Suppressor macrophage treated with lipopolysaccharide for 4 hours (primary cell): Measurements from ENCODE around the gene TMEM229B.

ENCODE experiments used
- DNase-seq: peaks from one replicate; pipeline ENCODE4 v3.0.0-alpha.2; 2020

The TMEM229B gene

DNA sequence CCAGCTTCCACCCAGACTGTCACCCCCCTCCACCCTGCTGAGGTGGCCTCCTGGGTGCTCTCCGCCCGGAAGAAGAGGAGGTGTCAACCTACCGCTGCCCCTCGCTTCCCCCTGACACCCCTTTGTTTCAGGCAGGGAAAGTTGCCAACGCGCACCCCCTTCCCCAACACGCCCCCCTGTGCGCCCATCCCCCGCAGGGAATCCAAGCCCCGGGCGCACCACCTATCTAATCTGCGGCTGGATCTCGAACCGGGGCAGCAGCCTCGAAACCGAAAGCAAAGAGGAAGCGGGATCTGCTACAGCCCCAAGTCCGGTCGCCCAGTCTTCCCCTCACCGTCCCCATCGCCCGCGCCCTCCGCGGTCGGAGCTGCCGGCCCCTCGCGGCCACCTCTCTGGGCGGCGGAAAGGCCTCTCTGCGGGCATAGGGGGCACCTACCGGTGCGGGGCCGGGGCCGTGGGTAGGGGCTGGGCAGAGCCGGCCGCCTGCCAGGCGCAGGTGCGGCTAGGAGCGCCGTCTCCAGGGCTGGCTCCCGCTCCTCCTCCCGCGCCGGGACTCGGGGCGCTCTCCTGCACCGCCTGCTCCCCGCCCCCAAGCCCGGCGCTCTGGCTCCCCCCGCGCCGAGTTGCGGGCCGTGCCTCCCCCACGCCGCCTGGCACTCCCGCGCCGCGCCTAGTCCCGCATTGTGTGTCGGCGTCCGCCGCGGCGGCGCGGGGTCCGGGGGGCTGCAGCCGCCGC, 26.3 kb upstream of the TMEM229B start:
- peak; percentile 75 for DNase-seq

DNA sequence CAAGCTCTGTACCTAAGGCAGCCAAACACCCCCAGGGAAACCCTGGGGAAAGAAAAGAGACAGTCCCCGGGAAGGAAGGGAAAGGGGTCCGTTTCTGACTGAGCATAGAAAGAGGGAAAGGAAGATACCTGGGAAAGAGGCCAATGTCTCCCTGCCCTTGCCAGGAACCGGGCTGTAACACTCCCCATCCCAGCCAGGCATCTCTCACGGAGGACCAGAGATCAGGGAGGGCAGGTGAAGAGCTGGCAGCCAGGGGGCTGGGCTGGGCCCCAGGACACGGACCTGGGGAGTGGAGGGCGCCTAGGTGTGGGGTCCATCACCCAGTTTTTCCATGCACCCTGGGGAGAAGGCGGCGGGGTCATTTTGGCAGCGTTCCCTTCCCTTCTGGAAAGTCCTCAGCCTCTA, 25.7 kb upstream of the TMEM229B start:
- DNase-seq, result no peak

DNA sequence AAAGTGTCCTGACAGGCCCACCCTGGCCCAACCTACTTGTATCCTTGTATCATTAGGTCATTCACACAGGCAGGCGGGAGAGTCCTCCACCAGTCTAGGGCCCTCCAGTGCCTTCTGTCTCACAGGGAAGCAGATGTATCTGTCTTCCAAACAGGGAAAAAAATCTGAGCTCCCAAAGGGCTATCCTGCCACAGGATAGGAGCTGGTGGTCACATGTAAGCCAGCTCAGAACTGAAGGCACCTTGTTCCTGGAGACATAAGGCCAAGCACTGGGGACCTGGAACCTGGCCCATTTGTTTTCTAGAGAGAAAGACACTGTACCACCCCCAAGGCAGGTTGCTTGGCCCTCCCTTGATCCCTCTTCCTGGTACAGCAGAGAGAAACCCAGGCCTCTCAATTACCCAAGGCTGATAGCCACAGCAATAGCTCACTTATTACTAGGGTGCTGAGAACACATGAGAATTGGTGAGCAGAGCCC, 25.1 kb upstream of the TMEM229B start:
- DNase-seq, result no peak

DNA sequence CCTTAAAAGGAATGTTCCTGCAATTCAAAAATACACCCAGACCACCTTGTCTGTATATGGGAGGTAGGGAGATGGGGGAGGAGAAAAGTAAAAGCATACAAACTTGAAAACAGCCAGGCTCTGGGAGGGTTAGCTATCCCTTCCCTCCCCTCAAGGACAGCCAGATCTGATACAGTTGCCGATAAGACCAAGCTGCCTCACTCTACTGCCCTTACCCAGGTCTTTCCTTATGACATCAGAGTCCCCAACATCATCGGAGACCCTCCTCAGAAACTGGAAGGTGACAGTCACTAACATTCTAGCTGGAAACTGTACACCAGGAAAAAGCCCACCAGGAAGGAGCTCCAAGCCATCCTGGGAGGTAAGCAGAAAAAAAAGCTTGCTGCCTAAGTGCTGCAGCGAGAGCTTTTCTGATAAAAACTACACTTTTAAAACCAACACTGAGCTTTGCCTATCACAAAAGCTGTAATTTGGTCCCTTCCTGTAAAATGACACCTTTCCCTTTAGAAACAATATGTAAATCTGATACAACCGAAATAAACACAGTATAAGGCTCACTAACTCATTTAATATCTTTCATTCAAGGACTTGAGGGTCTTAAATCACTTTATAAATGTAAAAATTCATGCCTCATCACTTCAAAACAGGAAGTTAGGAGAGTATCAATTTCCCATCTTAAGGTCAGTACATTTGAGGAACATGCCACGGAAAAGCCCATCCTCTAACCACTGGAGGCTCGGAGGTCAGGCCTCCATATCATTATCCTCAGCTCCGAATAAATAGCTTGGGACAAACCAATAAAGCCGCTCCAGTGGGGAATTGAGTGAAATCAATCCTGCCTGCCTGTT, 24.2 kb upstream of the TMEM229B start:
- peak; percentile 79 for DNase-seq

DNA sequence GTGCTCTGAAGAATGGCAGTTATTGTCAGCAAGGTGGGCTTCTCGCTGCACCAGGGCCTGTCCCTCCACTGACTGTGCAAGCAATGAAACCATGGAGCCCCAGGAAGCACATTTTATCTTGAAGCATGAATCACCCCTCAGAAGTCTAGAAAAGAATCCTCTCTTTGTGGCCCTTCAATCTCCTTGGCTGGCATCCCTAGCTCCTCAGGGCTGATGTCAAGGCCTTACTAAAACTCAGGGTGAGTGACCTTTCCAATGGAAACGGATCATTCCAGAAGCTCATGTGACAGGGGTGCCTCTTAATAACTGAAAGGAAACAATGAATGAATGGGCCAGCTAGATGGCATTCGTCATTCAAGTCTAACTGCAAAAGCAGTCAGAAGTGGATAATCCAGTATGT, 22.3 kb upstream of the TMEM229B start:
- peak; percentile 30 for DNase-seq

DNA sequence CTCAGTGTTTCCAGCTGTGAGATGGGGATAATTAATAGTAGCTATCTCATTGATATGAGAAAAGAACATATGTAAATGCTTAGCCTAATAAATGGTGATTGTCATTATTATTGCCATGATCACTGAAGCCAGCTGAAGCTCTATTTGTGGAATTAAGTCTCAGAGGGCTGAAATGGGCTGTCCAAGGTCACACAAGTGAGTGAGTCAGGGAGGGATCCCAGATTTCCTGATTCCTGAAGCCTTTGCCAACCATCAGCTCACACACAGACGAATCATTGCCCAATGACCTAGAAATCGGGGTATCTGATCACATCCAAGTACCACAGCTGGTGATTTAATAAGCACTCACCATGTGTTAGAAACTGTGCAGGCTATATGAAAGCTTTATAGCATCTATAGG, 21.6 kb upstream of the TMEM229B start:
- no peak for DNase-seq

DNA sequence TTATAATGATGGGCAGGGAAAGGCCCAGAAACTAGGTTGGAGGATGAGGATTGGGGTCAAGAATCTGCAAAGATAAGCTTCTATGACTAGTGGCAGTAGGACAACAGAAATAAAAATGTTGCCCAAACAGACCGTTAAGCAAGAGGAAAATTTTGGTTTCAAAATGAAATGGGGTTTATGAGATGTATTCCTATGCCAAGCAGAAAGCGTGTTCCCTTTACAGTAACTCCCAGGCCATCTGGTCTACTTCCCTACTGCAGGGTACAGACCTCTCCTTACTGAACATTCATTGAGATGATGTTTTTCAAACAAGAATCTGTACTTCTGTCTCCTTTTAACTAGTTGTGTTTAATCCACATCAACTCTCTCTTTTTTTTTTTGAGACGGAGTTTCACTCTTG, 20.4 kb upstream of the TMEM229B start:
- peak; percentile 90 for DNase-seq

DNA sequence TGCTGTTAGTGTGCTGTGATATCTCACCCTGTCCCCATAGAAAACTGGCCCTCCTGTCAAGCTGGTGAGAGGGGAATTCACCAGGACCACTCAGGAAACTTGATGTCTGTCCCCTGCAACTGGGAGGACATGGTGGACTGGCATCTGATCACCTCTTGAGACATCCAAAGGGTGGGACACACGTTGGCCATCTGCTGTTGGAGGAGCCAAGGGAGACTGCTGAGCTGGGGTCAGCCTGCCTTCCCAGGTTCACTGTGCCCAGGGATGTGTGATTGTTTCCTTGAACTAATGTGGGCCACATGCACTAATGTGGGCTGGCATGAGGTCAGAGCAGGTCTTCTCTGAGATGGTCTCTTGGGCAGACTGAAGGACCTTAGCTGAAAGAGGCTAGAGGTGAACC, 16.7 kb upstream of the TMEM229B start:
- DNase-seq, result no peak

DNA sequence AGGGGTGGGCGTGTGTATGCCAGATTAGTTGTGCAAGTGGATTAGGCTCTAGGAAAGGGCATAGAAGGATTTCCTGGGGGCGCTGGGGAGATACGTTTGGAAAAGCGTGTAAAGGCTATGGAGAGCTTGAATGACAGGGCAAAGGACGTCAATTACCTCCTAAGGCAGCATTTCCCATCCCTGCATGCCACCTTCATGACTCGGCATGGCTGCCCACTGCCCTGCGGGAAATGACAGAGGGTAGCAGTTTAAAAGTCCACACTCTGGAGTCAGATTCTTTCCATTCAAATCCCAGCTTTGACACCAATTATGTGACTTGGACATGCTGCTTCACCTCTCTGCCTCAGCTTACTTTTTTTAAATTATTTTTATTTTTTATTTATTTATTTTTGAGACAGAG, 14.8 kb upstream of the TMEM229B start:
- DNase-seq, result no peak

DNA sequence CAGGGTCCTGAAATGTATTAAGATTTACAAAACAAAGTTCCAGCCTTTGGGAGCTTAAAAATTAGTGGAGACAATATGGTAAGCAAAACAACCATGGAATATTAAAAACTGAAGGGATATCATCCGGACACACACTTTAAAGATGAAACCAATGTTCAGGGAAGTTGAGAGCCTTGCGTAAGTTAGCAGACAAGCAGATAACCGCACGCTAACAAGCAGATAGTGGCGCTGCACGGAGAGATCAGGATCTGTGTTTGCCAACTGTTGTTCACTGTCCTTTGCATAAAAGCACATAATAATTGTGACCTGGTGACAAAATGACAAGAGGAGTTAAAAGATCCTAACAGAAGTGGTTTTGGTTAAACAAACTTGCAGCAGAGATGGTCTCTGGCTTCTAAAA, 14.3 kb upstream of the TMEM229B start:
- no peak for DNase-seq

DNA sequence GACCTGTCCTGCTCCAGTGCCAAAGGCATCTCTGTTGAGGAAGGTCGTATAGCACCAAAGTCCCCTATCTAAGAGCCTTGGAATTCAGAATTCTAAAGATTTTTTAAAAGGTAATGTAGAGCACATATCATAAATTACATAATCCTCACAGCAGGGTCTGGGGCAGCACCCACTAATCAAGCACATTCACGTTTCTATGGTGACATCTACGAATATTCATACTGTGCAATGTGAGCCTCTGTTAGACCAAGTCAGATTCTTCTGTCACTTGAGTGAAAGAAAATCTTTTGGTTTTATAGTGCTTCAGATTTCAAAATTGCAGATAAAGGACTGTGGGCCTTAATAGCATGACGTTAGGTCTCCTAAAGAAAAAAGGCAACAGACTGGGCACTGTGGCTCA, 13.1 kb upstream of the TMEM229B start:
- DNase-seq, result no peak

DNA sequence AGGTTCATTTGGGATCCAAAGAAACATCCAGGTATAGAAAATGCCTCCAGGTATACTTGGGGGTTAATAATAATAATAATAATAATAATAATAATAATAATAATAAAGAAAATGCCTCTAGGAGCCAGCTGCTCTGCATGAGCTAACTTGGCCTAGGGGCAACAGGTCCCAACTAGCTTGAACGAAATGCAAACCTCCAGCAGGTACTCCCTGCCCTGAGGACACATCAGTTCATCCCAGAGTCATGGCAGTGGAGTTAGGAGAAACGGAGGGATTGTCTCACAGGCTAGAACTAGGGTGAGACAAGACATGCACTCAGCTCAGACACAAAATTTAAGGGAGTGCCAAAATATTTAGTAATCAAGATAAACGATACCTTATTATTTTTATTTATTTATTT, 12.5 kb upstream of the TMEM229B start:
- DNase-seq, result no peak

DNA sequence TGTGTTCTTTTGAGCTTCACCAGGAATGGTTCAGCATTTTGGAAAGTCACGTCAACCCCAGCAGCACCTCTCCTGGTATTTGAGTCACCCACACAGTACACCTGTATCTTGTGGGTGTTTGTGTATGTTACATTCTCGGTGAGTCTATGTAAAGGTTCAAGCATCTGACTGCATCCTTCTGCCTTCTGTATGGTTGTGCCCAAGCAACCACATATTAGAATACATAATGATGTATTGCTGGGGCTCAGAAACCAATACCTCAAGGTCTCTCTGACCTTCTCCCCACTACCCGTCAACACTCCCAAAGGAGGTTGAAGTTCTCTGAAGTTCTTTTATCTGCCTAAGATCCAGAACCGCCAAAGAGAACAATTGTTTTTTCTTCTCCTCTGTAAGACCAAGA, 9.2 kb upstream of the TMEM229B start:
- DNase-seq, result no peak

DNA sequence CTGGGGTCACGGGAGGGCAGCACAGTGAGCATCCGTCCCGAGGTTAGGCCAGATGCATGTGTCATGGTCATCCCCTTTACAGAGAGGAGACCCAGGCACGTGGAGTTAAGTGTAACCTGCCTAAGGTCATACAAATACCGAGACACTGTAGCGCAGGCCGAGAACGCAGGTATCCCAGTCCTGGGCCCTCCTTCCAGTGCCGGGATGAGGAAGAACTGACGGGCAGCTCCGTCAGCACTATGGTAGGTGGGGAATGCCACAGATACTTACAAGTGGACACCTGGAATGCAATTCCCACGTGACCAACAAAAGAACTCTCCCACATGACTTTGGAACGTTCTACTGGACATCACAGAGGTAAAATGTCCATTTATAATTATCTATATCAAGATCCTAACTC, 8.7 kb upstream of the TMEM229B start:
- no peak for DNase-seq

DNA sequence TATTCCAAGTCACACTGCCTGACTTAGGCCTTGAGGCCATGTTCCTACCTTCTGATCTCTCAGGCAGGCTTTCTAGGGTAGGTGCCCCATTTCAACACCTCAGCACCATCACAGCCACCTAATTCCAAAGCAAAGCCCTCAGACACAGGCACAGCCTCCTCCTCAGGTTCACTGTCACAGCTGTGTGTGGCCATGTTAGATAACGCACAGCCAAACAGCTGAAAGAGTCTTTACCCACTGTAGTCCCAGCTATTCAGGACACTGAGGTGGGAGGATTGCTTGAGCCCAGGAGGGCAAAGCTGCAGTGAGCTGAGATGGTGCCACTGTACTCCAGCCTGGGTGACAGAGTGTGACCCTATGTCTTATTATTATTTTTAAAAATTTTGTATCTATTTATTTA, 7.3 kb upstream of the TMEM229B start:
- DNase-seq, result no peak

DNA sequence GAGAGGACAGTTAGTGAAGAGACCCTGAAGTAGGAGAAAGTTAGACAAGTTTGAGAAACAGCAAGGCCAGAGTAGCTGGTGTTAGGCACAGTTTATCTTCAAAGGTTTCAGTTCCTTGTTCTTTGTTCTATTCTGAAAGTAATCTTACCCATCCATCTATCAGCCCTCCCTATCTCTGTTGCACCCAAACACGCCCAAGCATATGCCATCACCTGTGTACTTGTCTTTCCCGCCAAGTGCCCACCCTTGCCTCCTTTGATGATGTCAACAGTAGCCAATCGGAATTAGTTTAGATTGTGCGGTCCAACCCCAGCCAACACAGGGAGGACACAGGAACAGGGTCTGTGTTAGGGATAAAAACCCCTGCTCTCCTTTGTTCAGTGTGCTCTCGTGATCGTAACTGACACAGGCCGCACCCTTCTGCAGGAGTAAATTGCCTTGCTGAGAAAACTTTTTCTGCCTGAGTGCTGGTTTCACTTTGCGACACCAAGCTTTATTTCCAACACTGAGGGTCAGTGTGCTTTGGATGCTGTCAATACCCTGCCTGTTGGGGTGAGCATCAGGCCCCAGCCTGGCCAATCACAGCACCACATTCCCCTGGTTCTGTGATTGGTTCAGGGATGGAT, 4.7 kb upstream of the TMEM229B start:
- no peak for DNase-seq

DNA sequence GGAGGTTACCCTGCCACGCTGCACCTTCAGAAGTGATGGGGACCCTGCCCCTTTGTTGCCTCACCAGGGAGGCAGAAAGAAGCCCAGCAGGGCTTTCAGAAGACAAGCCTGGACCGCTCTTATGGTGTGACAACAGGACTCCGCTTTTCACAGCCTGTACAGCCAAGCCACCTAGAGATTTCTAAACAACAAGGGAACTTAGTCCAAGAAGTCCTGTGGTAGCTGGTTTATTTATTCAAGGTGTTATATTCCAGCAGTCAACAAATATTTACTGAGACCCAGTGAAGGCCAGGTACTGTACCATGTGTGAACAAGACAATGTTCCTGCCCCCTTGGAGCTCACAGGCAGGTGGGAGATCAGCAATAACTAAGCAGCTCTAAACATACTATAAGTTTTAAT, 4.0 kb upstream of the TMEM229B start:
- no peak for DNase-seq

DNA sequence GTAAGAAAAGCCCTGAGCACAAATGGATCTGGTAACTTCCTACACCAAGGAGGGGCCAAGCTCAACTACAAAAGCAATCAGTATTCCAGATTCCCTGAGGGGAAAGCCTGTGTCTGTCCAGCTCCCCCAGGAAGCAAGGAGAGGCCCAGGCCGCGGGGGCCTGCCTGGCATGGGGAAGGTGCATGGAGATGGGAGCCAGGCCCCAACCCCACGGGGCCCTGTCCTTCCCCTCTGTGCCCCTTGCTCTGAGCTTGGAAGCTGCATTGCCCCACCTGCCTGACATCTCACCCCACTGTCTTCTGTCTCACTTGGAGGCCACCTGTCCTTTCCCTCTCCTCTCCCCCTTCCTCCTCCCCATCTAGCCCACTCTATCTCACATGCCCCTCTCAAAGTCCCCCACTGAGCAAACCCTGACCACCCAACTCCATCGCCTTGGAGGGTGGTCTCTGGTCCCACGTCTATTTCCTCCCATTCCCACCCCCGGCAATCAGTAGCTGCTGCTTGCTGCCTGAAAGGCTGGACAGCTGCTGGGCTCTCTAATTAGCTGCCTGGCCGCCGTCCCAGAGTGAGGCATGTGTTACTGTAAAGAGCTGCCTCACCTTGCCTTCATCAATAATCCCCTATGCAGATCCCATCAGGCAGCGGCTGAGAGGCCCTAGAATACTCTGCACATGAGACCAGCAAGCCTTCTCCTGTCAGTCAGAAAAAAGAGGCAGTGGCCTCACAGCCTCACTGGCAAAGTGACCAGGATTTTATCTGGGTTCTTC, 3.4 kb upstream of the TMEM229B start:
- no peak for DNase-seq

DNA sequence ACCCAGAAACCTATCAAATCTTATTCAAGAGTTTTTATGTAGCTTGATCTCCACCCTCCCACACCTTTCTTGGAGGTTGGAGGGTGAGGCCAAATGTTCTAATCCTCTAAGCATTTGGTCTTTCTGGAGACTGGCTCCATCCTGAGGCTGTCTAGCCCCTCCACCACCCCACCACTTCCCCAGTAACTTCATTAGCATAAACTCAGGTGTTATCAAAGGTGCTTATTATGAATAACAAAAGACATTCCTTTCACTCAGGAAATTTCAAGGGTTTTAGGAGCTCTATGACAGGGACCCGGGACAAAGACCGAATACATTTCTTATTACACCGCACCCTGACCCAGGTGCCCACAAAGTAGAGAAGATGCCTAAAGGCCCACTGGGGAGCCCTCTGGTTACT, 2.8 kb upstream of the TMEM229B start:
- DNase-seq, result no peak

DNA sequence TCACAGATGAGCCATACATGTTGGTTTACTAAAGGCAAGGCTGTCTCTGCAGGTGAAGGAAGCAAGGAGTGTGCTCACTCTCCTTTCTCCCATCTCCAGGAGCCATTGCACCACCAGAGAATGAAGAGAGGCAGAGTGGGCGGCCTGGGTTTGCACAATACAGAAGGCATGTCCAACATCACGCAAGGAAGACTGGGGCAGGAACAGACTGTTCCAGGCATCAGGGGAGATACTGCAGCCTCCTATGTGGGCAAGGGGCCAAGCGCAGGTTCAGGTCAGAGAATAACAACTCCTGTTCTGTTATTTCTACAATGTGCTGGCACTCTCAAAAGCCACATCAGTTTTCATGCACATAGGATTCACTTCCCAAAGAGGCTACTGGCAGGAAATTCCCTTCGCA, 1.7 kb upstream of the TMEM229B start:
- peak; percentile 35 for DNase-seq

DNA sequence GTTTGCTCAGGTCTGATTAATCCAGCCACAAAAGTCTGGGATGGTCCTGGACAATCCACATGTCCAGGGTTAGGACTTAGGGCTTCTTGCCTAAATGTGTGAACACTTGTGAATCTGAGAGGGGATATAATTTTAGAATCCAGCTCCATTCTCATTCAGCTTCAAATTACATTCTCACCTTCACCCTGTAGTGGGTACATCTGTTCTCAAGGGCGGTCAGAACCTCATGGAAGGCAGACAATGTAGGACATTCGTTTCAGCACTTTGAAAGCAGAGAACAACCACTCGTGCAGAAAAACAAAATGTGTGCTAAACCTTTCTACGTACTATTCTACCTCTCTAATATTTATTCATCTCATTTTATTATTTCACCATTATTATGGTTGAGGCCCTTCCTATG, 1.2 kb downstream of the TMEM229B start:
- no peak for DNase-seq

DNA sequence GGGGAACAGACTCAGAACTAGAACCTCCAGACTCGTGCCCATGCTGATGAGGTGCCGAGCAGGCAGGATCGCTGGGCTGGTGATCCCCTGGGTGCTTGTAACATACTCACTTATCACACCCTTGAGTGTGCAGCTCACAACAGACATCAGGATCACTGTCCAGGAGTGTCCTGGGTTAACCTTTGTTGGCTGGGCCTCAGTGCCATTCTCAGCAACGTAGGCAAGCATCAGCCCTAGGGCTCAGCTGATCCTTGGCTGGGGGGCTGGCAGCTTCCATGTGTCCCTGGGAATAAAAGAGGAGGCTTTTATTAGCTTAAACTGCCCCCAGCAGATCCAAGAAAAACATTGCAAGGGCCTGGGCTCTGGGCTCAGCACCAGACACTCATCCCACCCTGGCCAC, 1.6 kb downstream of the TMEM229B start:
- DNase-seq, result no peak

DNA sequence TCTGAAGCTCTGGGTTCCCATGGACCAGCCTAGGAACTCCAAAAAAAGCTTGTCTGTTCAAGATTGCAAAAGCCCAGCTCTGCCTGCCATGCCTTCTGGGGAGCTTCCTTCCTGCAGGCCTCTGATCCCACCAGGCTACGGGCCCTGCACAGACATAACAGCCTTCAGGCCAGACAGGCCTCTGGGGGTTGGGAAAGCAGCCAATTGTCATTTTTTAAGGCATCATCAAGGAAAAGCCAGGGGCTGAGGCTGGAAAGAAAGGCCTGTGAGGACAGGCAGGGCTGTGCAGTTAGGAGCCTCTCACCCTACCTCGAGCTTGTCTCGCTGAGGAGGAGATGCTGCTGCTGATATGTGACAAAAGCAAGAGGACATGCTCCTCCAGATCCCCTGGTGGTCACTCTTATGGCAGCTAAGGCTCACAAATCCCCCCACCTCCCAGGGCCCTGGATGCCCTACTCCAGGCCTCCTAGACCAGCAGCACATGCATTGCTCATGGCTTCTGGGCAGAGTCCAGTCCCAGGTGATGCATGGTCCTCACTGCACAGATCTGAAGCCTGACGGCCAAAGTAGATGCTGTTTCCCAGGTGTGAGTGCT, 2.9 kb downstream of the TMEM229B start:
- no peak for DNase-seq
